Measurements from ENCODE around the gene HHIPL1.

GRCh38 chr14:99667045-99667444 is 22.1 kb downstream of the HHIPL1 start:
- TF ChIP-seq EZH2 (IDR thresholded peaks at IDR 0.05; ENCODE audit: borderline replicate concordance, low read depth, low read length, severe bottlenecking) (no peak), CTCF (IDR thresholded peaks at IDR 0.05; ENCODE audit: borderline replicate concordance, extremely low read depth, low read length, poor library complexity, severe bottlenecking) (no peak)
